Mesothelial cell of epicardium (in vitro differentiated cells): ENCODE data around the gene TMCC1. TPM values are rescaled to one million over a fixed set of nuclear protein-coding genes. Genes with fewer than 3 reads are reported as not detected.
"Not testable (repeated sequence)": the region's sequence is repeated elsewhere in the genome, so short reads cannot be mapped to it uniquely, and the experiment has no call there.

Experiments
- DNase-seq, 2 experiments: peaks; one replicate each; pipeline ENCODE4 v3.0.0; 2021; ENCODE audit warnings: low spot score in 2 of 2; ENCODE audit not compliant: unreplicated experiment in 2 of 2
- H3K27ac Mint-ChIP-seq: 2 replicates; pipeline ENCODE4 v1.8.0; 2021; ENCODE audit warnings: mixed read lengths
- H3K27me3 Mint-ChIP-seq: 2 replicates; pipeline ENCODE4 v1.8.0; 2021; ENCODE audit warnings: low read depth, mixed read lengths
- H3K36me3 Mint-ChIP-seq: 2 replicates; pipeline ENCODE4 v1.8.0; 2021; ENCODE audit warnings: mixed read lengths
- H3K4me1 Mint-ChIP-seq: 2 replicates; pipeline ENCODE4 v1.8.0; 2021; ENCODE audit warnings: mixed read lengths
- H3K4me3 Mint-ChIP-seq: 2 replicates; pipeline ENCODE4 v1.8.0; 2021; ENCODE audit warnings: mild to moderate bottlenecking, moderate library complexity, mixed read lengths
- H3K9me3 Mint-ChIP-seq: 2 replicates; pipeline ENCODE4 v1.8.0; 2021; ENCODE audit warnings: mixed read lengths
- CTCF ChIP-seq: fragments of 200-600 bp; sonication (generic); IDR thresholded peaks from one replicate; pipeline ENCODE4 v1.5.0; 2021; ENCODE audit warnings: antibody characterized with exemption; ENCODE audit not compliant: unreplicated experiment
- total RNA-seq: library from RNA; stranded (reverse); gene quantifications from 3 replicates; pipeline ENCODE4 v1.2.1, GENCODE V29; 2021

Gene TMCC1
- total RNA-seq, 1 donor from 2014 or later = 52.4 TPM

DNA sequence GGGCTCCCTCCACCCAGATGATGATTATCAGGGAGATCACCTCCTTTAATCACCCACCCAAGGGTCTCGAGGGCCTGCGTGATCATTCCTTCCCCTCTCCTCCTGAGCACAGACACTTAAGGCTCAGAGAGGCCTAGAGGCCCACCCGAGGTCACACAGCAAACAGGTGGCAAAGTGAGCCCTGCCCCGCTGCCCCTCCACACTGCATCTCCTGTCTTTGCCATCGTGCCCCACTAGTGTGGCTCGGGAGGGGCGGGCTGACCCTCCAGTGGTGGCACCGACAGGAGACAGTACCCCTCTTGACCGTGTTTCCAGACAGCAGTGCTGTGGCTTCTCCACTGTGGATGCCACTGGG lies 282.1 kb downstream of the TMCC1 start:
- Mint-ChIP-seq H3K9me3 (no peaks in the 10 kb centered on the region), H3K27ac (no peak overlapping the region), H3K4me3 (no peak overlapping the region), H3K27me3 (peaks cover 13% of the 10 kb centered on the region), H3K36me3 (no peaks in the 10 kb centered on the region), H3K4me1 (peaks cover 29% of the 10 kb centered on the region)
- no peak for TF ChIP-seq CTCF
- no peak for DNase-seq

- H3K4me3 Mint-ChIP-seq, H3K27ac Mint-ChIP-seq, H3K9me3 Mint-ChIP-seq, DNase-seq, H3K36me3 Mint-ChIP-seq: not testable (repeated sequence)
- Mint-ChIP-seq H3K4me1 (peaks cover 29% of the 10 kb centered on the region), H3K27me3 (peaks cover 13% of the 10 kb centered on the region)
Measured at GRCh38 chr3:129610794-129611445, 282.6 kb downstream of the TMCC1 start.

DNA sequence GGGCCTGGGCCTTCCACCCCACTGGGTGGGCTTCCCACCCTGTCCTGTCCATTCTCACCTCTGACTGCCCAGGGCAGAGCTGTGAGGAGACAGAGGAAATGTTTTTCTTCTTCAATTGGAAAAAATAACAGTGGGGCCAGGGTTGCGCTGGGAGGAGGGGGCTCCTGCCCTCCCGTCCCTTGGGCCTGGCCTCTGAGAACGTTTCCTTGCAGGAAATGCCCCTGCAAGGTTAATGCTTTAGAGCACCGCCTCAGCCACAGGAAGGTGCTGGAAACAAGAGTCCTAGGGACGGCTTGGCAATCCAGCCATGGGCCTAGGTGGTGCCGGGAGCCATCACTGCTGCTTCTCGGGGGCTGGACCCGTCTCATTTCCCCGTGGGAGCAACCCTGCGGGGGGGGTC lies 283.2 kb downstream of the TMCC1 start:
- Mint-ChIP-seq H3K4me1 (peaks cover 32% of the 10 kb centered on the region), H3K27me3 (peaks cover 18% of the 10 kb centered on the region), H3K27ac (no peak overlapping the region), H3K36me3 (no peaks in the 10 kb centered on the region), H3K4me3 (no peak overlapping the region), H3K9me3 (no peaks in the 10 kb centered on the region)
- TF ChIP-seq CTCF = no peak
- no peak for DNase-seq

- no peak for TF ChIP-seq CTCF
- DNase-seq = no peak
- Mint-ChIP-seq H3K27me3 (peaks cover 24% of the 10 kb centered on the region), H3K36me3 (no peaks in the 10 kb centered on the region), H3K27ac (no peak overlapping the region), H3K9me3 (no peaks in the 10 kb centered on the region), H3K4me3 (no peak overlapping the region), H3K4me1 (peaks cover 34% of the 10 kb centered on the region)
Measured at GRCh38 chr3:129609591-129610182, 283.8 kb downstream of the TMCC1 start.

- TF ChIP-seq CTCF = no peak
- Mint-ChIP-seq H3K27ac (no peak overlapping the region), H3K27me3 (peaks cover 30% of the 10 kb centered on the region), H3K36me3 (no peaks in the 10 kb centered on the region), H3K4me1 (peaks cover 40% of the 10 kb centered on the region), H3K4me3 (peak overlapping the region; percentile 40), H3K9me3 (no peaks in the 10 kb centered on the region)
- no peak for DNase-seq
Measured at GRCh38 chr3:129608936-129609590, 284.4 kb downstream of the TMCC1 start.

GRCh38 chr3:129608087-129608935 lies 285.2 kb downstream of the TMCC1 start:
- no peak for DNase-seq
- Mint-ChIP-seq H3K4me1 (peaks cover 47% of the 10 kb centered on the region), H3K9me3 (no peaks in the 10 kb centered on the region), H3K27ac (no peak overlapping the region), H3K27me3 (peaks cover 33% of the 10 kb centered on the region), H3K36me3 (no peaks in the 10 kb centered on the region), H3K4me3 (peak overlapping the region; percentile 40)
- no peak for TF ChIP-seq CTCF
